Large intestine (tissue), 3 donors: ENCODE measurements around the gene TP53TG5. TPM values are rescaled to one million over a fixed set of nuclear protein-coding genes. Genes with fewer than 3 reads are reported as not detected.

ENCODE experiments used
- DNase-seq, 2 donors: peaks; one replicate each; pipeline versions ENCODE4 v3.0.0 to v3.0.0-alpha.2; 2013
- H3K27ac ChIP-seq: one replicate; pipeline ENCODE4 v1.5.1; 2013; ENCODE audit warnings: low read length
- H3K27me3 ChIP-seq: 2 replicates; pipeline ENCODE4 v1.6.1; 2013; ENCODE audit warnings: low read length; ENCODE audit not compliant: control insufficient read depth, insufficient read depth
- H3K36me3 ChIP-seq: 2 replicates; pipeline ENCODE4 v1.6.1; 2013; ENCODE audit warnings: low read length; ENCODE audit not compliant: control insufficient read depth, insufficient read depth
- H3K4me1 ChIP-seq: one replicate; pipeline ENCODE4 v1.6.1; 2013; ENCODE audit warnings: low read length; ENCODE audit not compliant: control insufficient read depth, insufficient read depth
- H3K4me3 ChIP-seq: one replicate; pipeline ENCODE4 v1.5.1; 2013; ENCODE audit warnings: low read length
- H3K9me3 ChIP-seq: one replicate; pipeline ENCODE4 v1.6.1; 2013; ENCODE audit warnings: mild to moderate bottlenecking, low read depth, low read length, moderate library complexity; ENCODE audit not compliant: control insufficient read depth
- WGBS: methylation state at CpG from one replicate; pipeline ENCODE4 v1.1.5; 2013; ENCODE audit warnings: low lambda C conversion rate; ENCODE audit not compliant: insufficient coverage; 5-methylcytosine and 5-hydroxymethylcytosine counted together
- polyA plus RNA-seq: library from polyadenylated mRNA; unstranded; fragments of 120-200 nt; gene quantifications from one replicate; pipeline ENCODE4 v1.2.1, GENCODE V29; 2013

The TP53TG5 gene
- polyA plus RNA-seq, 1 donor, result 0.78 TPM

DNA sequence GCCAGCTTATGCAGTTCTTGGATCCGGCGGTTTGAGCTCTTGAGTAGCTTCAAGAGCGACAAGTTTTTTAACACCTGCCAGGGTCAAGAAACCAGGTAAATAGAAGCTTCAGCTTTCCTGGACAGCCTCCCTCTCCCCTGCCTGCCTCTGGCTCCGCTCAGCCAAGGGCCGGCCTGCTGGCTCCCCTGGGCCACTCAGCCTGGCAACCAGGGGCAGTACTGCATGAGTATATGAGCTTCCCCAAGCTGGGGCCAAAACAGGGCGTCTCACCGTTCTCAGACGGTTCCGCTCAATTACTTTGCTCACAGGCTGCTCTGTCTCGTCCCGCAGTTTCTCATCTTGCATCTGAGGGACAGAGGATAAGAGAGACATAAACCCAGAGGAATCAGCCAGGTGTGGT is 856 bp downstream of the TP53TG5 start:
- Histone ChIP-seq H3K9me3 (no peaks in the 10 kb centered on the region), H3K36me3 (no peaks in the 10 kb centered on the region), H3K4me1 (peaks cover 25% of the 10 kb centered on the region), H3K27ac (peak overlapping the region; percentile 30), H3K4me3 (no peak overlapping the region), H3K27me3 (no peaks in the 10 kb centered on the region)
- no CpG with 5 or more reads among the region's 11 CpGs for WGBS
- DNase-seq, result no peak

DNA sequence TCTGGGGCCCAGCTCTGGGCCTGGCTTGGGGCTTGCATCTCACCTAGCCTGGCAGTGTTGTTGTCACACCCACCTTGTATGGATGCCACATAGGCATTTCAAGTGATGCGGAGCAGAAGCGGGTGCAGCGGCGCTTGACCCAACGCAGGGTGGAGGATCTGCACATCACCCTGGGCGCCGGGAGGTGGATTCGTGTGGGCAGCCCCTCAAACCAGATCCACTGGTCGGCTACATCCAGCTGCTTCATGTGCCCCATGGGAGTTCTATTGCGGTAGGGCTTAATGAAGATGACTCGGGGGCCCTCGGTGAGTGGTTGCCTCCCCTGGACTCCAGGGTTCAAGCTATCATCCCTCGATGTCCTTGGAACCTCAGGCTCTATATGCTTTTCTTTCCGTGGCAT is 3.2 kb downstream of the TP53TG5 start:
- WGBS, result 100% methylated on average over 2 of the region's 14 CpGs
- H3K4me3 ChIP-seq, result no peak overlapping the region

DNA sequence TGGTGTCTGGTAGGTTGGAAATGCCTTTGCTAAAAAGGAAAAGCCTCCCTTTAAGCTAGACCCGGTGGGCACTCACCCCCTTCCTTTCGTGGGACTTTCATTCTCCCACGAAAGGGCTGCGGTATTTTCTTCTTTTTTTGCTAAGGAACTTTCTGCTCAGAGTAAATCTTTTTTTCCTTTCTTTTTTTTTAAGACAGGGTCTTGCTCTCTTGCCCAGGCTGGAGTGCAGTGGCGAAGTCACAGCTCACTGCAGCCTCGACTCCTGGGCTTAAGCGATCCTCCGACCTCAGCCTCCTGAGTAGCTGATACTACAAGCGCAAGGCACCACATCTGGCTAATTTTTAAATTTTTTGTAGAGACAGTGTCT is 4.0 kb downstream of the TP53TG5 start:
- H3K27ac ChIP-seq, result peak overlapping the region; percentile 72
- no peaks in the 10 kb centered on the region for H3K36me3 ChIP-seq
- H3K9me3 ChIP-seq, result no peaks in the 10 kb centered on the region
- no peak for DNase-seq
- WGBS, result 43% methylated on average over 3 of the region's 9 CpGs
- H3K4me3 ChIP-seq, result peak overlapping the region; percentile 42
- no peaks in the 10 kb centered on the region for H3K27me3 ChIP-seq
- H3K4me1 ChIP-seq, result peaks cover 40% of the 10 kb centered on the region

More for the DNA sequence above, 3.2 kb downstream of the TP53TG5 start:
- H3K36me3 ChIP-seq, result no peaks in the 10 kb centered on the region
- peaks cover 40% of the 10 kb centered on the region for H3K4me1 ChIP-seq
- H3K27me3 ChIP-seq, result no peaks in the 10 kb centered on the region
- no peaks in the 10 kb centered on the region for H3K9me3 ChIP-seq
- DNase-seq, result no peak
- H3K27ac ChIP-seq, result no peak overlapping the region

DNA sequence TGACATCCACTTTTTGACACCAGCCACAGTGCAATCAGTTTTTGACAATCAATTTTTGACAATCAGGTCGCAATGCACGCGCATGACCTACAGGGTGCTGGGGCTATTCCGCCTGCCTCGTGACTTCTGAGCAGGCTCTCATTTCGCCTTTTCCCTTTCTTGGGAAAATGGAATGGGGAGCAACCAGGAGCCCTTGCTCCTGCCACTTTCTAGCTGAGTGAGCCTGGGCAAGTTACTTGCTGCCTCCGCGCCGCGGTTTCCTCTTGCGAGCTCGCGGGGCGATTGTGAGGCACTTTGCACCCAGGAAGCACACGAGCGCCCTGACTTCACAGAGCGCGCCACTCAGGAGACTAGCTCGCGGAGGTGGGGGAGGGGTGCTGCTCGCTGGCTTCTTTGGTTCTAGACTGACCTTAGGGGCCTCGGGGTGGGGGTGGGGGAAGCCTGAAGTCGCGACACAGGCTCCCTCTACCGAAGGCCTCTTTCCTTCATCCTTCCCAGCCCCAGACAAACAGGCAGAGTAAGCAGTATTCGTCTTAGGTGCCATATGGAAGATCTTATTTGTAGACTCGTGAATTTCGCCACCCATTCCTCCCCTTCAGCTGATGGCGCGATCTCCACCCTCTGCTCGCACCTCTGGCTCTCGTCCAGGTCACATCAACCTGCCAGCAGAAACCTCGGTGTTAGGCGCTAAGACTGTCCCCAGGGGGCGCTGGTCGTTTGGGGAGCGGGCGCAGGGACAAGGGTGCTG is 4.6 kb downstream of the TP53TG5 start:
- Histone ChIP-seq H3K27me3 (no peaks in the 10 kb centered on the region), H3K4me1 (peaks cover 40% of the 10 kb centered on the region), H3K9me3 (no peaks in the 10 kb centered on the region), H3K27ac (peak overlapping the region; percentile 72), H3K36me3 (no peaks in the 10 kb centered on the region), H3K4me3 (peak overlapping the region; percentile 42)
- peak; percentile 83 to 88 for DNase-seq
- no CpG with 5 or more reads among the region's 38 CpGs for WGBS

DNA sequence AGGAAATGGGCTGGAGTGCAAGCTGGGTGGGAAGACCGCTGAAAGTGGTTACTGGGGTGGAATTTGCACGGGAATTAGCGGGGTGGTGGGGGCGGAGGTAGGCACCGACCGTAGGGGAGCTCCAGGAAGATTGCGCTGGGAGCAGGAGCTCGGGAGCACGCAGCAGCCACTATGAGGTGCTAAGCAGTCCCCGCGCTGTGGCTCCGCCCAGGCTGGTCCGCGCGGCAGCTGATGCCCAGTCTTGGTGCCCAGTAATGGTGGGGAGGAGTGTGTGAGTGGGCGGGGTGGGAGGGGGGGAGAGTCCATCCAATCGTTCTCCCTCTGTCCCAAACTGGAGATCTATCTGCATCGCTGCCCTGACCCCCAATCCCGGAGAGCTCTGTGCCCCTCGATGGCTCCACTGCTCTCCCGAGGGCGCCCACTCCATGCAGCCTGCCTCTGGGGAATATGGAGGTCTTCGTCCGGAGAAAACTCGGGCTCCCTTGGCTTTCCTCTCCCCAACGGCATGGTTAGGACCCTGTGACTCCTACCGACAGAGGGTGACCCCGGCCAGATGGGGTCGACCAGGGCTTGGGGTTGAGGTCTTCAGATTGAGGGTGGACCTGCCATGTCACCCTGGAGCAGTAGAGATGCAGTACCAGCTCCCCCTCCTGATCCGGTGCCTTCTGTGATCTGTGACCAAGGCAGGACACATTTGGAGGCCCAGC is 5.3 kb downstream of the TP53TG5 start:
- H3K4me3 ChIP-seq, result peak overlapping the region; percentile 42
- peak in 1 of 2 donors; percentile 13 for DNase-seq
- WGBS, result no CpG with 5 or more reads among the region's 30 CpGs

DNA sequence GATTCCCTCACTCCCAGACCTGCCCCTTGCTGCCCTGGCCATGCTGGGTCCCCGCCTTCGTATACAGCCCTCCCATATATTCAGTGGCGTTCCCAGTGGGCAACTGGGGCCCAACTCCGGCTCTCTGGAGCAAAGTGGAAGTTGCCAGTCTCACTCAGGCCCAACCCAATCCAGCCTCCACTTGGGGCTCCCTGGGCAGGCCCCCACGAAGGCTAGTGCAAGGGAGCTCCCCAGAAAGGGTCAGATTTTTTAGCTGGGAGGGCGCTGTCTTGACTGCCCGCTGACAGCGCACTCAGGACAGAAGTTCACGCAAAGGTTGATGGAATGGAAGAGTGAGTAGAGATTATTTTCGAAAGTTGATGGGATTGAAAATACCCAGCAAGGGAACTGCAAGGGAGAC is 5.9 kb downstream of the TP53TG5 start:
- peaks cover 12% of the 10 kb centered on the region for H3K36me3 ChIP-seq

More for the DNA sequence above, 5.3 kb downstream of the TP53TG5 start:
- Histone ChIP-seq H3K27me3 (no peaks in the 10 kb centered on the region), H3K36me3 (peaks cover 6% of the 10 kb centered on the region), H3K27ac (peak overlapping the region; percentile 72), H3K4me1 (peaks cover 45% of the 10 kb centered on the region), H3K9me3 (no peaks in the 10 kb centered on the region)

DNA sequence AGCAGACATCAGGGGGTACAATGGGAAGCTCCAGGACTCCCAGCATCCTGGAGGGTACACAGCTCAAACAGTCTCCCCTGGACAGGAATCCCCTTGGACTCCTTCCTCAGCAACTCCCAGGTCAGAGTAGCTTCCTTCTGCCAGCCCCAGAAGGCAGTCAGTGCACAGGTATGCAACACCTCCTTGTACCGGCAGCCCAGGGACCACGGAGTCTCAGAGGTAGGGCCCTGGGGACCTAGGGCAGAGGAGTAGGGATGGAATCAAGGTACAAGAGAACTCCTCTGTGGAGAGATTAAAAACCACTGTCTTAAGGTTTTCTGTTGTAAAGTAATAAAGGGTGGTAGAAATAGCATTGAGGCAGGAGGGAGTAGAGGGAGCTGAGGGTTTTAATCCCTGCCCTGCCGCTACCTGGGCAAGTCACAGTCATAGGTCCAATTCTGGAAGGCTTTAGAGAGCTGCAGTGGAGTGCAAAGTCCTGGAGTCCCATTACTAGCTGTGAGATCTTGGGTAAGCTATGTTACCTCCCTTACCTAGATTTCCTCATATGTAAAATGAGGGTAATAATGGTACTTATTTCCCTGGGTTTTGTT is 7.5 kb downstream of the TP53TG5 start:
- peak; percentile 83 to 93 for DNase-seq
- Histone ChIP-seq H3K9me3 (no peaks in the 10 kb centered on the region), H3K36me3 (peaks cover 25% of the 10 kb centered on the region), H3K4me3 (no peak overlapping the region), H3K4me1 (peaks cover 30% of the 10 kb centered on the region), H3K27ac (peak overlapping the region; percentile 50), H3K27me3 (no peaks in the 10 kb centered on the region)
- WGBS, result no CpG with 5 or more reads among the region's 3 CpGs

More for the DNA sequence above, 5.9 kb downstream of the TP53TG5 start:
- Histone ChIP-seq H3K4me3 (no peak overlapping the region), H3K9me3 (no peaks in the 10 kb centered on the region), H3K4me1 (peaks cover 42% of the 10 kb centered on the region), H3K27ac (no peak overlapping the region), H3K27me3 (no peaks in the 10 kb centered on the region)
- no peak for DNase-seq
- 85% methylated on average over 5 of the region's 10 CpGs for WGBS

DNA sequence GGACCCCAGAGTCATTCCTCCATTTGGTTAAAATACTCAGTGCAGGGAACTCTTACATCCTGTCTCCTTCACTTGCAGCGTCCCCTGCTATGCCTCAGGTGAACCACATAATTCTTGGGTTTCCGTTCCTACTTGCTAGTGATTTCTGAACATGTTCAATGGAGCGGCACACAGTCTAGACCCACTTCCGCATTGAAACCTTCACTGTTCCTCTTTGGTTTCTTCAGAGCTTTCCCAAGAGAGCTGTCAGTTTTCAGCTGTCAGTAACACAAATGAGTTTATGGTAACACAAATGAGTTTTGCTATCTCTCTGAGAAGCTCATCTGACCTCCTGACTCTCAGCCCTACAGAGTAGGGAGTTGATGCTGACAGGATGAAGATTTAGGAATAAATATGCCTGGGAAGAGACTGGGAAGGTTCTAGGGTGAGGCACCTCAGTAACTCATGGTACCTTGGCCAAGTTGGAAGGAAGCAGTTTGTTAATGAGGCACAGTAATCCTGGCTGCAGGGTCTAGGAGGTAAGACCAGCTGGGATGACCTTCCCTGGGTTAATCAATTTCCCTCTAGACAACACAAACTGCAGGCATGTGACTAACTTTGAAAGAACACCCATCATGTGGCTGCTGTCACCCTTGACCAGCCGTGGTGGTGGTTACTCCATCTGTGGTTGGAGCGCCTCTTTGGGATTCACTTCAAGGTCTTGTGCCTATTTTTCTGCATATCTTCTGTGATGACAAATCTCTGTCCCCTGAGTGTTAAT is 9.7 kb downstream of the TP53TG5 start:
- WGBS, result 49% methylated on average over 3 of the region's 6 CpGs

DNA sequence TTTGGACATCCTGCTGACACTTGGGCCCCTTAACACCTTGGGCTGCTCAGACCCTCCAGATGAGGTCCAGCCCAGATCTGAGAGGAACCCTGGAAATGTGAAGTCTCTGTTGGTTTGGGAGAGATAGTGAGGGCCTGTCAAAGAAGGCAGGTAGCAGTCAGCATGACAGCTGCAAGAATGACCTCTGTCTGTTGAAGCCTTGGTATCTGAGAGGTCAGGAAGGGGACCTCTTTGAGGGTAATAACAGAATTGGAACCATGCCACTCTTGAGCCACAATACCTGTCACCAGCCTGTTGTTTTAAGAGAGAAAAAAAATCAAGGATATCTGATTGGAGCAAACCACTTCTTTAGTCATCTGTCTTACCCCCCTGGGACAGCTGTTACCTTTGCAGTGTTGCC is 11.0 kb downstream of the TP53TG5 start:
- Histone ChIP-seq H3K4me1 (peaks cover 27% of the 10 kb centered on the region), H3K9me3 (no peaks in the 10 kb centered on the region), H3K4me3 (no peak overlapping the region), H3K36me3 (peaks cover 30% of the 10 kb centered on the region), H3K27ac (no peak overlapping the region), H3K27me3 (no peaks in the 10 kb centered on the region)
- no peak for DNase-seq

More for the DNA sequence above, 9.7 kb downstream of the TP53TG5 start:
- DNase-seq, result peak in 1 of 2 donors; percentile 51
- Histone ChIP-seq H3K4me1 (peaks cover 33% of the 10 kb centered on the region), H3K9me3 (no peaks in the 10 kb centered on the region), H3K27ac (peak overlapping the region; percentile 1), H3K4me3 (no peak overlapping the region), H3K27me3 (no peaks in the 10 kb centered on the region), H3K36me3 (peaks cover 30% of the 10 kb centered on the region)

DNA sequence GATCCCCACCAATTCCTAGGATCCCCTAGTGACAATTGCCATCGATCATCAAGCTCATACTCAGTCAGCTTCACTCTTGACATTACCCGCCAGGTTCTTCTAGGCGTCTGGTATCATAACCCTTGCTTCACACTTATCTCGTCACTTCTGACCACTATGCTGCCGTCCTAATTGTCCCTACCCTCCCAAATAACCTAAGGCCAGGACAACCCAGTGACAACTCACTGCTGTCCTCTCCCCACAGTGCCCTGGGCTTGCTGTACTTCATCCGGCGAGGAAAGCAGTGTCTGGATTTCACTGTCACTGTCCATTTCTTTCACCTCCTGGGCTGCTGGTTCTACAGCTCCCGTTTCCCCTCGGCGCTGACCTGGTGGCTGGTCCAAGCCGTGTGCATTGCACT is 11.5 kb downstream of the TP53TG5 start:
- Histone ChIP-seq H3K4me3 (no peak overlapping the region), H3K4me1 (peaks cover 26% of the 10 kb centered on the region), H3K27me3 (no peaks in the 10 kb centered on the region), H3K36me3 (peaks cover 30% of the 10 kb centered on the region), H3K27ac (no peak overlapping the region), H3K9me3 (no peaks in the 10 kb centered on the region)
- no peak for DNase-seq
- WGBS, result 100% methylated on average over 1 of the region's 11 CpGs
